HepG2 (cell line): ENCODE measurements around the gene CAST.

Experiments
- PCBP2 ChIP-seq: fragments of 200-400 bp; formaldehyde crosslinking; optimal IDR thresholded peaks from 2 replicates; pipeline ENCODE3; 2018; ENCODE audit warnings: low read length, low read depth; ENCODE audit not compliant: poor library complexity, severe bottlenecking
- PITX1 ChIP-seq: sonication (generic); formaldehyde crosslinking; IDR thresholded peaks from 2 replicates; pipeline ENCODE4 v1.5.1; 2020; ENCODE audit warnings: mild to moderate bottlenecking, missing genetic modification reagents

GRCh38 chr5:96772111-96772510, 109.9 kb downstream of the CAST start:
- no peak for TF ChIP-seq PITX1 (CRISPR knock-in tag)
- TF ChIP-seq PCBP2, result no peak
